ENCODE results near the gene CDK14.

The CDK14 gene

GRCh38 chr7:90856351-90857070 lies 260.4 kb downstream of the CDK14 start:
- no peak for DNase-seq

DNA sequence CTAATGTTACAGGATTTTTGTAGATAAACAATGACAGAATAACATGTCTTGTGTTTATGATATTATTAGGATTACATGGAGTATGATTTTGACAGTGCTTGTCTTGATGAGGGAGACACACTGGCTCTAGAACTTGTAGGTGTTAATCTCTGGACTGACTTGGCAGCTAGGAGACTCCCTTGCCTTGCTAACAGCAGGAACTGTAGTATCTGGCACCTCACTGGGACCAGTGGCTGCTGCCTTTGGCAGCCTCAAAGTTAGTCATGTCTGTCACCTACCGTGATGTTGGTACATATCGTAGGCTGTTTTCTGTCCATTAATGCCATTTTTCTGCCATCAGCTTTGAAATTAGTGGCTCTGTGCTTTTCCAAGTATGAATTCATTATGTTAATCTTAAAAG lies 261.5 kb downstream of the CDK14 start:
- no peak for DNase-seq

DNA sequence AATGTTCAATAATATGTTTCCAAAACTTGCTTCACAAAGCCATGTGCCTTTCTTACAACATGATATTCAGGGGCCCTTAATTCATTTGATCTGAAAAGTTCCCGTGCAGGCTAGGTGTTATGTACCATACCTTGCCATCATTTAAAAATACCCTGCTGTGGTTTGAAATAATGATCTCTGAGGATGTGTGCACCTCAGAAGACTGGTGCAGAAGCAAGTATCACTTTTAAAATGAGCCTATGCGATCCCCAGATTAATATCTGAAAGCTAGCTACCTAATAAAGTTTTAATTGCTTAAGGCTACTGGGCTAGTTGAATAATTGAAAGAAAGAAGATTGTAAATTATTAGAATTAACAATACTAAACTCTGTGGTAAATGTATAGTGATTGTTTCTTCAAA lies 262.4 kb downstream of the CDK14 start:
- DNase-seq, result no peak

- no peak for DNase-seq
Measured at GRCh38 chr7:90859521-90859920, 263.4 kb downstream of the CDK14 start.

- no peak for DNase-seq
Measured at GRCh38 chr7:90864088-90864487, 268.0 kb downstream of the CDK14 start.

GRCh38 chr7:90869335-90869734 lies 273.2 kb downstream of the CDK14 start:
- DNase-seq, result no peak

DNA sequence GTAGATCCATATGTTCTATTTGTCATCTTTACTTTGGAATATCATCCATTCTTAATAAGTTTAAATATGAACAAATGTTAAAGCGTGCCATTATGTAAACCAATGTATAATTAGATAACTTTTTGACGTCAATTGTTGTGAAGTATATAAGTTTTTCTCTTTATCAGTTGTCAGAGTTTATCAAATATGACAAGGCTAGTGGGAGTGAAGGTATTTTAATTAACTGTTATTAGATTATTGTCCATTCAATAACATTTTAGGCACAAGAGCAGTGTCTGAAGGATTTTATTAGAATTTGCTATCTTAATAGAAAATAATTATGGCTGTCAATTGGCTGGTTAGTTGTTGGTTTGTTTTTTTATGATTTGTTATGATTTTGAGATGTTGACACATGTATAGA lies 280.6 kb downstream of the CDK14 start:
- DNase-seq, result no peak

GRCh38 chr7:90877201-90877600 lies 281.1 kb downstream of the CDK14 start:
- DNase-seq, result no peak

DNA sequence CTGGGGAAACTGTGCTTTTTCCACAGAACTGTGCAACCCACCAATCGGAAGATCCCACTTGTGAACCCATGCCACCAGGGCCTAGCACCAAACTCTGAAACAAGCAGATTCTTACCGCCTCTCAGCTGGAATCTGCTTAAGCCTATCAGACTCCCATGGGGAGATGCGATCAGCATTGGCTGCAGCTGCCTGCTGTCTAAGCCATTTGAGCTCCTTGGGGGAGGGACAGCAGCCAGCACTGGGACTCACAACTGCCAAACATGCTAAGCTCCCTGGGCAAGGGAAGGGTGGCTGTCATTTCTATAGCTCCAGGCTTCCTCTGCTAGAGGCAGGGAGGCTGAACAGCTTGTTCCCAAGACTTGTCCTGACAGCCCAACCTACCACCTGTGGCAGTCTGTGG lies 283.8 kb downstream of the CDK14 start:
- DNase-seq, result no peak

DNA sequence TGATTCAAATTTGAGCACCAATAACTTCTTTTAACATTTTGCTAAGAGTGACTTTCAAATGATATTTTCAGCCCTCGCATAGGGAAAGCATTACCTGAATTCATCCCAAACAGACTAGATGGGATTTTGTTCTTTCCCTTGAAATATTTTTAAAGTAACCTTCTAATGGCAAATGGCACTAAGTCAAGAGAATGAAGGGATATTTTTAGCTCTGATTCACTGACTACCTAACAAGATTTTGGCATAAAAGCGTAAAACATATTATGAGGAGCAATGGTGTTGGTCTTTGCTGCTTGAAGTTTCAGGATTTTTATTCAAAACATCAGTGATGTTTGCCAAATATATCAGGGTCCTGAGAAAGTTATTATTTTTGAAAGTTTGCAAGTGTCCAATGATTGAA lies 290.3 kb downstream of the CDK14 start:
- no peak for DNase-seq

DNA sequence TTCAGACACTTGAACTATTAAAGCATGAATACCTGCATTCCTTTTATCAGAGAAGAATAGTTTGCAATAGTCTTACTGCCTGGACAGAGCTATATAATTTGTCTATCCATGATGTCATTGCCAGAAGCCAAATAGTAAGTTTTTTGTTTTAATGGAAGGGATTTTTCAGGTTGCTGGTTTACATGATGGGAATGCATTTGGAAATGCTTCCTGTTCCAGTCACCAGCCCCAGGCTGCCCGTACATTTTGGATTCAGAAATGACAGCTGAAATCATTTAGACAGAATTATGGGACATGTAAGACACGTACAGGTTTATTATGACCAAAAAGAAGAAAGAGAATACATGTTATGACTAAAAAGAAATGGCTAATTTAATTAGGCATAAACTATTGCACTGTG lies 293.1 kb downstream of the CDK14 start:
- DNase-seq, result no peak

DNA sequence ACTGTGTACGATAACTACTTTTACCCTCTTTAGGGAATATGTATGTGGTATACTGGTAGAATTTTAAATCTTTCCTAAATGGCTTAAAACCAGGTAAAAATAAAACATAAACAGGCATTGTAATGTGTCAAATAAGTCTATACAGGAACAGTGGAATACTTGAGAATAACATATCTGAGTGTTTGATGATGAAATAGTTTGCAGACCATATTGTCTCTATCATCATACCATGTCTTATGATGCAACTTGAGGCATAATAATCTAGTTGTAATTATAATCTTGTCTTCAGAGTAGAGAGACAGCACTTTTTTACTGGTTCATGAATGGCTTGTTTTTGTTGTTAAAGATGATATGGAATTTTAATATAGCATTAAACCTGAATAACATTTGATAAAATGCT lies 293.5 kb downstream of the CDK14 start:
- DNase-seq, result no peak

DNA sequence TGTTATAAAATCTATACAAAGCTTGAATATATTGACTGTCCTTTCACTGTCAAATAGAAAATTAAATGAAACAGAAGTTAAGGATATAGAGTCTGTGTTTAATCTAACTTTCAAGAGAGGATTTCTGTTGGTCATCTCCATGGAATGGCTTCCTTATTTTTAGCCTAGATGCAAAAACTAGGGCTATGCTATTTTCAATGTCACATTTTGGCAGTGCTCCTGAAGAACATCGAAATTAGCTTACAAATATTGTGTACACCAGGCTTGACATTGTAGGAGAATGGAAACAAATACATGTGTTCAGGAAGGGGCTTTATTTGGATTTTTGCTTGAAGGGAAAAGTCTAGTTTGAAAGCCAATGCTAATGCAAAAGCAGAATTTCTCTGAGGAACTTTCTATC lies 295.4 kb downstream of the CDK14 start:
- no peak for DNase-seq

GRCh38 chr7:90892213-90892612 lies 296.1 kb downstream of the CDK14 start:
- no peak for DNase-seq

DNA sequence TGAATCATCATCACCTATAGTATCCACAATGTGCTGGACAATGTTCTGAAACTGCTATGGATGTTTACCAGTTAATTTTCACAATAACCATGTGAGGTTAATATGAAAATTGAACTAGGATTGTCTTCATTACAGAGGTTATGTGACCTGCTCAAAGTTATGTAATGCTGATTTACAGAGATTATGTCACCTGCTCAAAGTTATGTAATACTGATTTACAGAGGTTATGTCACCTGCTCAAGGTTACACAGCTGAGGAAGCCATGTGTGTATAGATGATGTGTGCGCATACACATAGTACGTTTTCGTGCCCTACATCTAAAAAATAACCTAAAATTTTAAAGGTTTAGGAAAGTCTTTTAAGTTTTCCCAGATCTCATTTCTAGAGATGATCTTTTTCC lies 298.0 kb downstream of the CDK14 start:
- DNase-seq, result no peak

- no peak for DNase-seq
Measured at GRCh38 chr7:90896458-90896857, 300.3 kb downstream of the CDK14 start.

DNA sequence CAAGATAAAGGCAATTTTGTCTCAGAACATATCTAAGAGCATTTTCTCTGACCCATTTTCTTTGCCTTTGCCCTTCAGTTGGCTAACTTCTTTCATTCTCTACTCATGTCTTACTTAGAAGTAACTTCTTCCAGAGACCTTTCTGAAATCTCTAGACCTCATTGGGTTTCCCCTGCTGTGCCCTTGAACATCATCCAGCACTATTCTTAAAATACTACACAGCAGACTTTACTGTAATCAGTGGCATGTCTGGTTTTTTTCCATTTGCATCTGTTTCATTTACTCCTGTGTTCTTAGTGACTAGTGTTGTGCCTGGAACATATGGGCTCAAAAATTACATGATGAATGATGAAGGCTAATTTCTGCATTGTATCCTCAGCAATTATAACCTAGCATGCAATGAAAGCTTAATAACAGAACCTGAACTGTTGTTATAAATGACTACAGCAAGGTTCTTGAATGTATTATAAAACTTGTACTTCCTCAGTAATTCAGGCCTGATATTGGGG lies 301.9 kb downstream of the CDK14 start:
- DNase-seq, result no peak

DNA sequence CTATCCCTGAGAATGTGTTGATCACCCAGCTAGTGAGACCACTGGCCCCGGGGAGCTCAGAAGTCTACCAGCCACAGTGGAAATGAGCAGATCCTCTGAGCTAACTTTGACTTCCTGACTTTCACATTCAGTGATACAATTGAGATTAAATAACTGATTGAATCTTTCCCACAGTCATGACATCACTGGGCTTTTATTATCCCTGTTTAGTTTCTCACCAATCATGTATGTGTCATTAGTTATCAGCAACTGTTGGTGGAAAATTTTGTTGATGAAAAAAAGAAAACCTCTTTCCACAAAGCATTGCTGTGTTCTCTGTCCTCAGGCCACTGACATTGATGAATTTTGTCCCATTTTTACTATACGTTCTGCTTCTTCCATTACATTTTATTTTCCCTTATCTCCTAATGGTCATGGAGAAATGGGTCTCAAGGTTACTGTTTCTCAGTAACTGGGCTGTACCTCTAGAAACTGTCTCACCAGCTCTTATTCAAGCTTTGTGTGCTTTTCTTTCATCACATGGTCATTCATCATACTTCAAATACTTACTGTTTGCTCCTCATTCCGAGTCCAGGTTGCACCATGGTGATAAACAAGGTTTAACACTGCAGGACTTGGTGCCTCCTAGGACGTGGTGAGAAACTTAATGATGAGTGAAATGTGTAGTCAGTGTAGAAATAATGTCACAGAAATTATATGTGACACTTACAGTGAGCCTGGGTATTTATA lies 304.7 kb downstream of the CDK14 start:
- DNase-seq, result no peak

DNA sequence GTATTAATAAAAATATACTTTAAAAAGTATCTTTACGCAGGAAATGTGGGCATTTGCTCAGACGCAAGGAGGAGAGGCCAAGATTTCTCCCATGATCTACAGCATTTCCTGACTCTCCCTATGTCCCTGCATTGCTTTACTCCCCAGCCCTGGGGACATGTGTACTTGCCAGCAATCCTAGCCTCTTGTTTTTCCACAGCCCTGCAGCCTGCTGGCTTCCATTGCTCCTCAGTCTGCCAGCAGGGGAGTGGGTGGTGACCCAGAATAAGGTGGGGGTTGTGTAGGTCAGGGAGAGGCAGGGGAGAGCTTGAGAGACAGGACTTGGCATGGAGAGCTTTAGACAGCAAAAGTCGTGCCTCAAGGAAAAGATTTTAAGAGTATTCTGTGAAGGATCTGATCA lies 307.7 kb downstream of the CDK14 start:
- no peak for DNase-seq

DNA sequence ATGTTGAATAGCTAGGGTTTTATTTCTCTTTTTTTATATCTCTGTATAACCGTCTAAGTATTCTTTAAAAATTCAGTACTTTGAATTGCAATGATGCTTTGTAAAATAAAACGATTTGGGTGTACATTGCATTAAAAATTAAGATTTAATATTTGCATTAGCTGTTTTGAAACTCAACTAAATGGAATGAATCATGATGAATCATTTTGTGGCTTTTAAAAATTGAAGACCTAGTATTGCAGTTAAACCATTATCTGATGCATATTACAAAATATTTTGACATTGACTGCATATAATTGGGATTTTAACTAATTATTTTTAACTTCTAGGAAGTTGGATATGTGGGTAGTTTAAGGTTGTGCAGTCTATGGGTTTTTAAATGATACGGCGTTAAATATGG lies 314.0 kb downstream of the CDK14 start:
- no peak for DNase-seq

DNA sequence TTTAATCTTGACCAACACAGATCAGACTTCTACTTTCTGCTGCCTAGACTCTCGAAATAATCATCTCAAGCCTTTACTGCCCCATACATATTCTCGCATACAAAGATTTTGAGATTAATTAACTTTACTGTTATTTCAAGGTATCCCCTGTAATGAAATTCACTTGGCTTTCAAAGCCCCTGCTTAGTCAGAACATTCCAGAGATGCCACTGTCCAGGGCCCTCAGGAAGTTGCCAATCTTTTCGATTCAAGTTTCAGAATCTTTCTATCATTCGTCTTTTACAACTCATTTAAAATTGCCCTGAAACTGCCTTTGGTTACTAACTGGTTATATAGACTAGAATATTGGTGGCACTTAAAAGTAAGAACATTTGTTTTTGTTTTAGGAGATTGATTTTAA lies 320.2 kb downstream of the CDK14 start:
- no peak for DNase-seq

DNA sequence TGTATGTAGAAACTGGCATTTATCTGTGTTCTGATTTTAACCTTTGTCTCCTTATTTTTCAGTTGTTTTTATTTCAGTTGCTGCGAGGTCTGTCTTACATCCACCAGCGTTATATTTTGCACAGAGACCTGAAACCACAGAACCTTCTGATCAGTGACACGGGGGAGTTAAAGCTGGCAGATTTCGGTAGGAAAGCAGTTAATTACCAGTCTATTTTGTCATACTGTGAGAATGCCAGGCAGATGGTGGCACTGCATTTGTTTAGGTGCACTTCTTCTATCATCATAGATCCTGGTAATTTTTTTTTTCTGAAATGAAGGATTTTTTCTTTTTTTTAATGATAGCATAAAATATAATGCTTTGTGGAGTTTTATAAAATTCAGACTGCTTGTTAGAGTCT lies 321.4 kb downstream of the CDK14 start:
- no peak for DNase-seq

DNA sequence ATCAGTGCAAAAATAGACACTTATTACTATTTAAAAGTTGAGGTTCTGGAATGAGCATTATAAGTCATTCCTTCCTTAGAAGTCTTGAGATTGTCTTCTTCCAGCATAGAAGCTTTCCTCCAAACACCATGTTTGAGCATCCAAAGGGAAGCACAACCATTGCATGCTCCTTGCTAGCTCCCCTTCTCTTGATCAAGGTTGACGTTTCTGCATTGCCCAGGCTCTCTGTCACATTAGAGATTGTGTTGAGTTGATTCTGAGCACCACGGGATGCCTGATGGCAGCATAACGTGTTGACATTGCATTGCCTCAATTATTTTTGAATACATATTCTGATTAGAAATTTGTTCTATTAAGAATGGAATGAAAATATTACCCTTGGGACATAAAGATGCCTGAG lies 322.2 kb downstream of the CDK14 start:
- DNase-seq, result no peak

- DNase-seq, result no peak
Measured at GRCh38 chr7:90919816-90920215, 323.7 kb downstream of the CDK14 start.

DNA sequence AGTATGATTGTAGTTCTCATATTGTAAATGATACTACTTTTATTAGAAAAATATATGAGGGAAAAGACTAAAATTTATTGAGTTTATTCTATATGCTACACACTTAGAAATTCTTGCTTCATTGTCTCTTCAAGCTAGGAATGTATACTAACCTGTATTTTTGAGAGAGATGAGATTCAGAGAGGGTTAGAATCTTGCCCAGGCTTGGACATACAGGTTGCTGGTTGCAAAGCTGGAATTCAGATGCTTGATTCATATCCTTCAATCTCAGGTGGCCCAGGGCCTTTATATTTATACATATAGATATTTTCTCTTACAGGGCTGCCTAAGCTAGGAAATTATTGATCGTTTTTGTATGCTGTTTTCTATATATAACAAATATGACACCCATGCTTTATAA lies 324.2 kb downstream of the CDK14 start:
- DNase-seq, result no peak

All from activated CD4-positive, alpha-beta T cell treated with anti-CD3 and anti-CD28 coated beads, Interleukin-2, amount 50 U/mL, for 48 hours (primary cell).